Kidney epithelial cell (primary cell): ENCODE results near the gene CPNE4. TPM values are rescaled to one million over a fixed set of nuclear protein-coding genes. Genes with fewer than 3 reads are reported as not detected.
"Not testable (repeated sequence)": the region's sequence is repeated elsewhere in the genome, so short reads cannot be mapped to it uniquely, and the experiment has no call there.

Experiments used
- DNase-seq: peaks from one replicate; pipeline ENCODE4 v3.0.0-alpha.2; 2010; ENCODE audit warnings: low read depth
- H3K27me3 ChIP-seq: 2 replicates; pipeline ENCODE4 v1.6.0; 2011; ENCODE audit warnings: low read length; ENCODE audit not compliant: control insufficient read depth, insufficient read depth
- H3K36me3 ChIP-seq: 2 replicates; pipeline ENCODE4 v1.5.1; 2011; ENCODE audit warnings: low read length; ENCODE audit not compliant: control insufficient read depth, insufficient read depth
- H3K4me3 ChIP-seq: 2 replicates; pipeline ENCODE4 v1.5.1; 2011; ENCODE audit warnings: low read depth, mild to moderate bottlenecking, control low read depth, low read length
- total RNA-seq: library from RNA; depleted of rRNA; stranded (reverse); fragments of >200 nt; gene quantifications from 2 replicates; pipeline ENCODE4 v1.2.3, GENCODE V29; 2015
- TF ChIP-seq, protein P1 (sequence below): IDR thresholded peaks from 2 replicates; pipeline ENCODE4 v1.5.1; 2011; ENCODE audit warnings: mild to moderate bottlenecking, moderate library complexity, low read length, control low read depth, inconsistent platforms; ENCODE audit not compliant: insufficient read depth, poor library complexity, severe bottlenecking

Gene CPNE4
- total RNA-seq, 1 donor from 2014 or later, result 3.7 TPM

DNA sequence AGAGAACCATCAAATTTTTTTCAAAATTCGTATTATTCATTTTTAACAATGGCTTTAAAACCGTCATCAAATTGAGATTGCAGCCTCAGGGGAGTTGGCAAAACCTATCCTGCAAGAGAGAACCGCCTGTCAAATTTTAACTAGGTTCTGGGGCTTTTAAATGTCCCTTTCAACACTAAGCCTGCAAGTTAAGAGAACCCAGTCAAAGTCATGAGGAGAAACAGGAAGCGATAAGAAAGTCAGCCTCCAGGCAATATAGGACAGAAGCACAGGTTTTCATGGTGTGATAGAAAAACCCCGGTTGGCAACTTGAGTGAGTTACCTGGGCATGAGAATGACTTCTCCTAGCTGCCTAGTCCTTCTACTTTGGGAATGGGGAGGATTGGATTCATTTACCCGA lies 59.8 kb downstream of the CPNE4 start:
- no peaks in the 10 kb centered on the region for H3K27me3 ChIP-seq
- TF ChIP-seq, protein P1, sequence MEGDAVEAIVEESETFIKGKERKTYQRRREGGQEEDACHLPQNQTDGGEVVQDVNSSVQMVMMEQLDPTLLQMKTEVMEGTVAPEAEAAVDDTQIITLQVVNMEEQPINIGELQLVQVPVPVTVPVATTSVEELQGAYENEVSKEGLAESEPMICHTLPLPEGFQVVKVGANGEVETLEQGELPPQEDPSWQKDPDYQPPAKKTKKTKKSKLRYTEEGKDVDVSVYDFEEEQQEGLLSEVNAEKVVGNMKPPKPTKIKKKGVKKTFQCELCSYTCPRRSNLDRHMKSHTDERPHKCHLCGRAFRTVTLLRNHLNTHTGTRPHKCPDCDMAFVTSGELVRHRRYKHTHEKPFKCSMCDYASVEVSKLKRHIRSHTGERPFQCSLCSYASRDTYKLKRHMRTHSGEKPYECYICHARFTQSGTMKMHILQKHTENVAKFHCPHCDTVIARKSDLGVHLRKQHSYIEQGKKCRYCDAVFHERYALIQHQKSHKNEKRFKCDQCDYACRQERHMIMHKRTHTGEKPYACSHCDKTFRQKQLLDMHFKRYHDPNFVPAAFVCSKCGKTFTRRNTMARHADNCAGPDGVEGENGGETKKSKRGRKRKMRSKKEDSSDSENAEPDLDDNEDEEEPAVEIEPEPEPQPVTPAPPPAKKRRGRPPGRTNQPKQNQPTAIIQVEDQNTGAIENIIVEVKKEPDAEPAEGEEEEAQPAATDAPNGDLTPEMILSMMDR, result no peak
- H3K4me3 ChIP-seq, result no peak overlapping the region
- H3K36me3 ChIP-seq, result no peaks in the 10 kb centered on the region
- no peak for DNase-seq

DNA sequence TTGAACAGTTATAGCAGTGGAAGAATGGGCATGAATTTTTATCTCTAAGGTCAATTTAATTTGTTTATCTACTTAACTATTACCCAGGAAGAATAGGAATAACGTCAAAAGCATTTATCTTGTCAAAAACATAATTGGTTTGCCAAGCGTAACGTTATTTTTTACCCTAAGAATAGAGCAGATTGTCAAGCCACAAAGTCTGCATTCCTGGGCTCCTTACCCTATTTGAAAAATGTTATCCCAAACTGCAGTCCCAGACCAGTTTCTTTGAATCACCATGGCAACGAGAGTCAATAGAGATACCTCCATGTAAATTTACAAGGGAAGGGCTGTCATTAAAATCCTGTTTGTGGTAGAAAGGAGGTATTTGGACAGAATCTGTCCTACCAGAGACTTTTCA lies 61.1 kb downstream of the CPNE4 start:
- DNase-seq, result no peak
- TF ChIP-seq, protein P1, result no peak
- Histone ChIP-seq H3K27me3 (no peaks in the 10 kb centered on the region), H3K36me3 (no peaks in the 10 kb centered on the region), H3K4me3 (no peak overlapping the region)

DNA sequence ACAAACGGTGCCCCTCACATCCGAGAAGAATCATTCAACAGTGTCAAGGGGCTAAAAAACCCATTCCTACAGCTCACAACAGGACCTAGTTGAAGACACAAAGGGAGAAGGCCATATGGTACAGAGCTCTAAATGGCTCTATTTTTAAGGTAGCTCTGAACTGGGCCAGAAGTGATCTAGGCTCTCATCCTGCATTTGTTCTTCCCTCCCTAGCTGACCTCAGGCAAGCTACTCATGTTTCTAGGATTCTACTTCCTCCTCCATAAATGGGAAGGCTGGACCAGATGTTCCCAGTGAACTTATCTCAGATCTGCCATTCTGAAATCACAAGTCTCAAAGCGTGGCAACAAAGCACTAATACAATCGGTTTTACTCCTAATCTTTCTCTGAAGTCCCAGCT lies 62.3 kb downstream of the CPNE4 start:
- no peaks in the 10 kb centered on the region for H3K27me3 ChIP-seq
- H3K4me3 ChIP-seq, result no peak overlapping the region
- no peaks in the 10 kb centered on the region for H3K36me3 ChIP-seq
- TF ChIP-seq, protein P1, result no peak
- DNase-seq, result no peak

DNA sequence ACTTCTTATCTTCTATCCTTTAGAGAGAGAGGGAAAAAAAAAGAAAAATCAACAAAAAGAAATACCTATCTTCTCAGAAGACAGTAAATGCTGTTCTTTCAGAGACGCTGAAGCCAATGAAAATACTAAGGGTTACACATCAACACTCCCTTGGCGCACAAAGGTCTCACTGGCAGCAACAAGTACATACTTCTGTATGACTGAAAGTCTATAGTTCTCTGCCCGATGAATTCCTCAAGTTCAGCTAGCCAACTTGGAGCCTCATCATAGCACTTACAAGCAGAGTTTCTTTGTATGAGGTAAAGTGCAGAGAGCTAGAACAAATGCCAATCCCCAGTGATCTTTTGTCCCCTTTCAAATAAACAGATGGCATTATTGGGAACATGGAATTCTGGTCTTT lies 62.7 kb downstream of the CPNE4 start:
- DNase-seq, result no peak
- Histone ChIP-seq H3K27me3 (no peaks in the 10 kb centered on the region), H3K36me3 (no peaks in the 10 kb centered on the region), H3K4me3 (no peak overlapping the region)
- TF ChIP-seq, protein P1, result no peak

DNA sequence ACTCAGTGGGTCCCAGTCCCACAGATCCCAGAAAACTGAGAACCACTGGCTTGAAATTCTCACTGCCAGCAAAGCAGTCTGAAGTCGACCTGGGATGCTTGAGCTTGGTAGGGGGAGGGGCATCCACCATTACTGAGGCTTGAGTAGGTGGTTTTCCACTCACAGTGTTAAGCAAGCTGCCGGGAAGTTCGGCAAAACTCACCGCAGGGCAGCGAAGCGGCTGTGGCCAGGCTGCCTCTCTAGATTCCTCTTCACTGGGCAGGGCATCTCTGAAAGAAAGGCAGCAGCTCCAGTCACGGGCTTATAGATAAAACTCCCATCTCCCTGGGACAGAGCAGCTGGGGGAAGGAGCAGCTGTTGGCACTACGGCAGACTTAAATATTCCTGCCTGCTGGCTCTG lies 71.4 kb downstream of the CPNE4 start:
- not testable (repeated sequence) for DNase-seq, H3K4me3 ChIP-seq, H3K36me3 ChIP-seq, H3K27me3 ChIP-seq

DNA sequence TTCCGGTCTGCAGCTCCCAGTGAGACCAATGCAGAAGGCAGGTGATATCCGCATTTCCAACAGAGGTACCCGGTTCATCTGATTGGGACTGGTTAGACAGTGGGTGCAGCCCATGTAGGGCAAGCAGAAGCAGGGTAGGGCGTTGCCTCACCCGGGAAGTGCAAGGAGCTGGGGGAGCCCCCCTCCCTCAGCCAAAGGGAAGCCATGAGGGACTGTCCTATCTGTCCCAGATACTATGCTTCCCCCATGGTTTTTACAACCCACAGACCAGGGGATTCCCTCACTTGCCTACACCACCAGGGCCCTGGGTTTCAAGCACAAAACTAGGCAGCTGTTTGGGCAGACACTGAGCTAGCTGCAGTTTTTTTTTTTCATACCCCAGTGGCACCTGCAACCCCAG lies 71.8 kb downstream of the CPNE4 start:
- Histone ChIP-seq H3K27me3 (no peaks in the 10 kb centered on the region), H3K4me3 (no peak overlapping the region), H3K36me3 (no peaks in the 10 kb centered on the region)
- DNase-seq, result no peak
- TF ChIP-seq, protein P1, result no peak
